Immature natural killer cell (primary cell): ENCODE results near the gene HEG1. TPM values are rescaled to one million over a fixed set of nuclear protein-coding genes. Genes with fewer than 3 reads are reported as not detected.

Source experiments
- DNase-seq, 3 donors: peaks; one replicate each; pipeline ENCODE4 v3.0.0; 2022; ENCODE audit warnings: mixed read lengths in 1 of 3
- H3K27ac Mint-ChIP-seq, 6 donors: one replicate each; pipeline ENCODE4 v1.8.0; 2020; ENCODE audit warnings: mixed read lengths in 6 of 6, mild to moderate bottlenecking in 5 of 6, inconsistent platforms in 4 of 6, moderate library complexity in 3 of 6
- H3K27me3 Mint-ChIP-seq, 3 donors: one replicate each; pipeline ENCODE4 v1.8.0; 2020 to 2021; ENCODE audit warnings: low read depth in 3 of 3, mild to moderate bottlenecking in 3 of 3, mixed read lengths in 3 of 3, moderate library complexity in 3 of 3, inconsistent platforms in 1 of 3
- H3K36me3 Mint-ChIP-seq, 3 donors: one replicate each; pipeline ENCODE4 v1.8.0; 2020; ENCODE audit warnings: mixed read lengths in 3 of 3, inconsistent platforms in 2 of 3, mild to moderate bottlenecking in 2 of 3
- H3K4me1 Mint-ChIP-seq, 2 donors: one replicate each; pipeline ENCODE4 v1.8.0; 2020; ENCODE audit warnings: inconsistent platforms in 2 of 2, mild to moderate bottlenecking in 2 of 2, mixed read lengths in 2 of 2, moderate library complexity in 1 of 2
- H3K4me3 Mint-ChIP-seq, 5 donors: one replicate each; pipeline ENCODE4 v1.8.0; 2020; ENCODE audit warnings: mild to moderate bottlenecking in 5 of 5, mixed read lengths in 5 of 5, inconsistent platforms in 3 of 5, moderate library complexity in 3 of 5
- H3K9me3 Mint-ChIP-seq, 6 donors: one replicate each; pipeline ENCODE4 v1.8.0; 2020; ENCODE audit warnings: mild to moderate bottlenecking in 6 of 6, mixed read lengths in 6 of 6, inconsistent platforms in 4 of 6, moderate library complexity in 3 of 6
- polyA plus RNA-seq, 3 donors: library from polyadenylated mRNA; unstranded; fragments of 300-500 nt; fragmentation: Illumina TruSeq; gene quantifications; one replicate each; pipeline ENCODE4 v1.2.3, GENCODE V29; 2021

The HEG1 gene
- polyA plus RNA-seq, 3 donors from 2014 or later, result 2.1 to 12.1 (median 4.9) TPM

GRCh38 chr3:125061170-125061569 is 5.4 kb upstream of the HEG1 start:
- Mint-ChIP-seq H3K27ac (no peak overlapping the region), H3K9me3 (no peaks in the 10 kb centered on the region), H3K4me1 (peaks cover 5 to 7% of the 10 kb centered on the region in 2 donors), H3K27me3 (peaks cover 5 to 12% (median 7%) of the 10 kb centered on the region in 3 donors), H3K4me3 (no peak overlapping the region), H3K36me3 (peaks cover 0 to 8% (median 0%) of the 10 kb centered on the region in 3 donors)
- DNase-seq, result no peak

GRCh38 chr3:125059488-125060245 is 3.9 kb upstream of the HEG1 start:
- H3K9me3 Mint-ChIP-seq, result no peaks in the 10 kb centered on the region
- peaks cover 6 to 13% (median 11%) of the 10 kb centered on the region in 3 donors for H3K27me3 Mint-ChIP-seq
- DNase-seq, result no peak
- H3K36me3 Mint-ChIP-seq, result peaks cover 0 to 8% (median 0%) of the 10 kb centered on the region in 3 donors
- no peak overlapping the region for H3K27ac Mint-ChIP-seq
- peaks cover 6 to 10% of the 10 kb centered on the region in 2 donors for H3K4me1 Mint-ChIP-seq
- H3K4me3 Mint-ChIP-seq, result no peak overlapping the region

GRCh38 chr3:125058959-125059358 is 3.2 kb upstream of the HEG1 start:
- no peak for DNase-seq
- Mint-ChIP-seq H3K4me1 (peaks cover 6 to 17% of the 10 kb centered on the region in 2 donors), H3K27me3 (peaks cover 7 to 14% (median 13%) of the 10 kb centered on the region in 3 donors), H3K27ac (no peak overlapping the region), H3K36me3 (peaks cover 0 to 8% (median 0%) of the 10 kb centered on the region in 3 donors), H3K9me3 (no peaks in the 10 kb centered on the region), H3K4me3 (no peak overlapping the region)

- no peak overlapping the region for H3K27ac Mint-ChIP-seq
- H3K27me3 Mint-ChIP-seq, result peaks cover 7 to 12% (median 12%) of the 10 kb centered on the region in 3 donors
Observed at GRCh38 chr3:125058529-125058928, 2.7 kb upstream of the HEG1 start.

GRCh38 chr3:125057186-125057850 is 1.5 kb upstream of the HEG1 start:
- Mint-ChIP-seq H3K27ac (peak overlapping the region; percentile 10 to 76 (median 60)), H3K27me3 (peaks cover 7 to 12% (median 11%) of the 10 kb centered on the region in 3 donors), H3K4me1 (peaks cover 6 to 33% of the 10 kb centered on the region in 2 donors), H3K9me3 (no peaks in the 10 kb centered on the region), H3K4me3 (peak overlapping the region; percentile 59 to 76 (median 70)), H3K36me3 (peaks cover 0 to 4% (median 0%) of the 10 kb centered on the region in 3 donors)
- no peak for DNase-seq

More at GRCh38 chr3:125058529-125058928, 2.7 kb upstream of the HEG1 start:
- peaks cover 6 to 21% of the 10 kb centered on the region in 2 donors for H3K4me1 Mint-ChIP-seq
- peaks cover 0 to 5% (median 0%) of the 10 kb centered on the region in 3 donors for H3K36me3 Mint-ChIP-seq
- no peak for DNase-seq
- H3K4me3 Mint-ChIP-seq, result no peak overlapping the region
- H3K9me3 Mint-ChIP-seq, result no peaks in the 10 kb centered on the region

GRCh38 chr3:125055331-125055912 is 375 bp downstream of the HEG1 start:
- Mint-ChIP-seq H3K27ac (peak overlapping the region; percentile 90 to 98 (median 96)), H3K36me3 (peaks cover 0 to 4% (median 3%) of the 10 kb centered on the region in 3 donors), H3K4me1 (peaks cover 6 to 52% of the 10 kb centered on the region in 2 donors), H3K27me3 (peaks cover 4 to 10% (median 5%) of the 10 kb centered on the region in 3 donors), H3K9me3 (no peaks in the 10 kb centered on the region), H3K4me3 (peak overlapping the region; percentile 94 to 99 (median 98))
- peak in 1 of 3 donors; percentile 31 for DNase-seq

GRCh38 chr3:125054449-125055329 is 1.1 kb downstream of the HEG1 start:
- Mint-ChIP-seq H3K4me3 (peak overlapping the region; percentile 94 to 99 (median 98)), H3K27me3 (peaks cover 2 to 9% (median 5%) of the 10 kb centered on the region in 3 donors), H3K4me1 (peaks cover 6 to 59% of the 10 kb centered on the region in 2 donors), H3K27ac (peak overlapping the region; percentile 90 to 98 (median 96)), H3K36me3 (peaks cover 0 to 5% (median 4%) of the 10 kb centered on the region in 3 donors), H3K9me3 (no peaks in the 10 kb centered on the region)
- DNase-seq, result peak; percentile 65 to 66 (median 66)

GRCh38 chr3:125054062-125054448 is 1.7 kb downstream of the HEG1 start:
- Mint-ChIP-seq H3K9me3 (no peaks in the 10 kb centered on the region), H3K27ac (peak overlapping the region; percentile 90 to 98 (median 96)), H3K4me3 (peak overlapping the region; percentile 94 to 99 (median 98)), H3K27me3 (peaks cover 2 to 9% (median 5%) of the 10 kb centered on the region in 3 donors), H3K36me3 (peaks cover 0 to 5% (median 4%) of the 10 kb centered on the region in 3 donors), H3K4me1 (peaks cover 6 to 66% of the 10 kb centered on the region in 2 donors)
- no peak for DNase-seq

- no peak for DNase-seq
- H3K36me3 Mint-ChIP-seq, result peaks cover 0 to 5% (median 4%) of the 10 kb centered on the region in 3 donors
- H3K9me3 Mint-ChIP-seq, result no peaks in the 10 kb centered on the region
- H3K4me3 Mint-ChIP-seq, result peak overlapping the region; percentile 94 to 99 (median 98)
- peak overlapping the region; percentile 90 to 98 (median 96) for H3K27ac Mint-ChIP-seq
- peaks cover 2 to 9% (median 5%) of the 10 kb centered on the region in 3 donors for H3K27me3 Mint-ChIP-seq
- H3K4me1 Mint-ChIP-seq, result peaks cover 6 to 73% of the 10 kb centered on the region in 2 donors
Observed at GRCh38 chr3:125053304-125053699, 2.5 kb downstream of the HEG1 start.

- Mint-ChIP-seq H3K36me3 (peaks cover 0 to 5% (median 4%) of the 10 kb centered on the region in 3 donors), H3K4me3 (peak overlapping the region; percentile 94 to 99 (median 98)), H3K9me3 (peaks cover 0 to 1% (median 0%) of the 10 kb centered on the region in 6 donors), H3K27ac (peak overlapping the region; percentile 90 to 98 (median 96)), H3K27me3 (peaks cover 2 to 9% (median 2%) of the 10 kb centered on the region in 3 donors), H3K4me1 (peaks cover 6 to 79% of the 10 kb centered on the region in 2 donors)
- DNase-seq, result no peak
Observed at GRCh38 chr3:125052624-125053303, 3.0 kb downstream of the HEG1 start.

- peak overlapping the region; percentile 94 to 99 (median 98) for H3K4me3 Mint-ChIP-seq
- H3K9me3 Mint-ChIP-seq, result peaks cover 0 to 1% (median 0%) of the 10 kb centered on the region in 6 donors
- H3K27me3 Mint-ChIP-seq, result peaks cover 2 to 9% (median 2%) of the 10 kb centered on the region in 3 donors
- H3K27ac Mint-ChIP-seq, result peak overlapping the region; percentile 90 to 98 (median 96)
- peak; percentile 57 to 75 (median 67) for DNase-seq
- H3K36me3 Mint-ChIP-seq, result peaks cover 0 to 5% (median 4%) of the 10 kb centered on the region in 3 donors
- H3K4me1 Mint-ChIP-seq, result peaks cover 6 to 85% of the 10 kb centered on the region in 2 donors
Observed at GRCh38 chr3:125051715-125052581, 3.8 kb downstream of the HEG1 start.
